PC-3 (cell line): Measurements from ENCODE around the gene CYBA. TPM values are rescaled to one million over a fixed set of nuclear protein-coding genes. Genes with fewer than 3 reads are reported as not detected.

Source experiments
- ATAC-seq: fragments of 200-7000 bp; cut with Tn5 transposase; 2 replicates; pipeline ENCODE4 v1.9.1; 2020; ENCODE audit warnings: mild to moderate bottlenecking, moderate library complexity
- BruUV-seq: library from RNA; stranded (reverse); fragments of 400-500 nt; replicated peaks from 2 replicates; lab custom pipeline; 2021; lab: Mats Ljungman, UMichigan
- CTCF ChIA-PET: fragments of 300-600 bp; sonication (Branson Sonifier 250); formaldehyde crosslinking; loops from one replicate; lab custom pipeline; 2022; ENCODE audit warnings: antibody characterized with exemption; lab: Charles Lee
- POLR2A ChIA-PET: fragments of 300-600 bp; sonication (Branson Sonifier 250); formaldehyde crosslinking; loops from one replicate; lab custom pipeline; 2022; ENCODE audit warnings: antibody characterized with exemption; ENCODE audit not compliant: unreplicated experiment; lab: Charles Lee
- DNase-seq: peaks from one replicate; pipeline ENCODE4 v3.0.0-alpha.2; 2015
- H2AFZ ChIP-seq: fragments of 300-600 bp; sonication (generic); 2 replicates; pipeline ENCODE4 v1.6.0; 2016; ENCODE audit warnings: antibody characterized with exemption, low read length
- H3F3A ChIP-seq: fragments of 300-600 bp; sonication (generic); one replicate; pipeline ENCODE4 v1.6.0; 2017; ENCODE audit warnings: antibody characterized with exemption, low read length, control low read depth, mild to moderate bottlenecking; ENCODE audit not compliant: unreplicated experiment
- H3K27ac ChIP-seq: fragments of 300-600 bp; sonication (generic); 2 replicates; pipeline ENCODE4 v1.5.1; 2016; ENCODE audit warnings: mild to moderate bottlenecking, low read length
- H3K27me3 ChIP-seq: fragments of 300-600 bp; sonication (generic); 2 replicates; pipeline ENCODE4 v1.6.1; 2016; ENCODE audit warnings: low read length, mixed read lengths
- H3K36me3 ChIP-seq: fragments of 300-600 bp; sonication (generic); 2 replicates; pipeline ENCODE4 v1.6.1; 2016; ENCODE audit warnings: low read depth, mixed run types, low read length, mixed read lengths
- H3K4me1 ChIP-seq: fragments of 300-600 bp; sonication (generic); 2 replicates; pipeline ENCODE4 v1.5.1; 2016; ENCODE audit warnings: low read length; ENCODE audit not compliant: insufficient read depth
- H3K4me2 ChIP-seq: fragments of 300-600 bp; sonication (generic); 2 replicates; pipeline ENCODE4 v1.6.0; 2016; ENCODE audit warnings: low read length
- H3K4me3 ChIP-seq: fragments of 300-600 bp; sonication (generic); 2 replicates; pipeline ENCODE4 v1.5.1; 2016; ENCODE audit warnings: mild to moderate bottlenecking, low read length, mixed read lengths
- H3K79me2 ChIP-seq: fragments of 300-600 bp; sonication (generic); 2 replicates; pipeline ENCODE4 v1.6.1; 2017; ENCODE audit warnings: low read length, mixed read lengths
- H3K9ac ChIP-seq: fragments of 300-600 bp; sonication (generic); 2 replicates; pipeline ENCODE4 v1.6.0; 2016; ENCODE audit warnings: mild to moderate bottlenecking, low read length
- H3K9me2 ChIP-seq: fragments of 300-600 bp; sonication (generic); replicated peaks from 2 replicates; pipeline ENCODE4 v1.6.1; 2016; ENCODE audit warnings: mixed run types, low read length, mixed read lengths
- H3K9me3 ChIP-seq: fragments of 300-600 bp; sonication (generic); 2 replicates; pipeline ENCODE4 v1.6.1; 2016; ENCODE audit warnings: low read length, mixed read lengths
- H4K20me1 ChIP-seq: fragments of 300-600 bp; sonication (generic); 2 replicates; pipeline ENCODE4 v1.6.1; 2016; ENCODE audit warnings: low read length, mixed read lengths
- CTCF ChIP-seq: fragments of 300-600 bp; sonication (generic); conservative IDR thresholded peaks from 2 replicates; pipeline ENCODE4 v1.5.1; 2017; ENCODE audit warnings: antibody characterized with exemption, low read depth, mild to moderate bottlenecking, low read length
- EZH2 ChIP-seq: fragments of 300-600 bp; sonication (generic); IDR thresholded peaks from one replicate; pipeline ENCODE4 v1.6.1; 2017; ENCODE audit warnings: antibody characterized with exemption, mild to moderate bottlenecking, low read length; ENCODE audit not compliant: unreplicated experiment
- EZH2phosphoT487 ChIP-seq: fragments of 300-600 bp; sonication (generic); IDR thresholded peaks from 2 replicates; pipeline ENCODE4 v1.6.1; 2018; ENCODE audit warnings: mild to moderate bottlenecking, antibody characterized with exemption, low read length, borderline replicate concordance
- intact Hi-C: fragments of 100-400 bp; cut with micrococcal nuclease; formaldehyde crosslinking; loops from 2 replicates; pipeline ENCODE4 v1.9.0; 2023
- total RNA-seq: library from RNA; depleted of rRNA; stranded (reverse); fragments of >200 nt; gene quantifications from 2 replicates; pipeline ENCODE4 v1.2.3, GENCODE V29; 2014

CYBA gene
- total RNA-seq, 1 experiment from 2014 or later: not detected

DNA sequence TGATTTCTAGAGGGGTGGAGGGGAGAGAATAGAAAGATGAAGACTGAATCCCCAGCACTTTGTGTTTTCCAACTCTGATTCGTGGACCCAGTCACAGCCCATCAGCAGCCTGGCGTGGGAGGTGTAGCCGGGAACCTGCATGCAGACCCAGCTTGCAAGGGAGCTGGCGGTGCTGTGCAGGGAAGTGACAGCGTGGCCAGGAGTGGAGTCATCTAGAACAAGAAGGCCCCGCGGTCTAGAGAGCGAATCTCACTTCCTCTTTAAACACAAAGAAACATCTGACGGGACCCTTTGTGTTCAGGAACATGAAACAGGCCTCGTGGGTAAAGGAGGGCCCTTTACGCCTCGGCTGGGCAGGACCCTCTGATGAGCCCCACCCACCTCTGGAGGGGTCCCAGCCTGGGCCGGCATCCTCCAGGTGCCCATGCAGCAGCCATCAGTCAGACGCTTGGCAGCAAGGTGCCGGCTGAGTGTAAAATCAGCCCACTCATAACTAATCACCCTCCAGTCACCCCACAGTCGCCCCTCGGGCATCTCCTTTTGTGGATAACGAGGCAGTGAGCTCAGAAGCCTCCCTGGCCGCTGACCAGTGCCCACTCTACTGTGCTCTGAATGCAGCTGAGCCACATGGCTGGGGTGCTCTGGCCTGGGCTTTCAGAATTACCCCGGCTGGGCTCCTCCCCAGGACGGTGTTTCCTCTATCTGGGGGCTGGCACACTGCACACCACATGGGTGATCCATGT is 31.0 kb upstream of the CYBA start:
- Histone ChIP-seq H3K4me1 (peaks cover 9% of the 10 kb centered on the region; the same call in 1 of the 2 replicates), H3K79me2 (no peaks in the 10 kb centered on the region), H4K20me1 (no peaks in the 10 kb centered on the region), H3K27me3 (no peaks in the 10 kb centered on the region), H3K9ac (no peak overlapping the region), H3K36me3 (no peaks in the 10 kb centered on the region), H3K27ac (no peak overlapping the region), H3K4me3 (no peak overlapping the region), H3F3A (no peaks in the 10 kb centered on the region), H3K9me3 (no peaks in the 10 kb centered on the region), H3K9me2 (no peaks in the 10 kb centered on the region), H3K4me2 (peak overlapping the region; percentile 59; the same call in 1 of the 2 replicates), H2AFZ (peak overlapping the region; percentile 53; the same call in 1 of the 2 replicates)
- CTCF ChIA-PET: interaction anchor here (0.6 kb wide), 1 partner anchor 83 kb away, joined by 3 read pairs; no protein-coding TSS in a partner anchor
- ATAC-seq (no peak), DNase-seq (no peak)
- TF ChIP-seq CTCF (no peak), EZH2 (no peak), EZH2phosphoT487 (no peak)
- intact Hi-C loops: no loop called here
- POLR2A ChIA-PET: no interaction called here
- no TSS peak for BruUV-seq

GRCh38 chr16:88681084-88681680 is 30.3 kb upstream of the CYBA start:
- no peaks in the 10 kb centered on the region for H3K9me3 ChIP-seq
- peak overlapping the region; percentile 53; the same call in 1 of the 2 replicates for H2AFZ ChIP-seq
- H3K4me2 ChIP-seq: peak overlapping the region; percentile 59; the same call in 1 of the 2 replicates
- no peaks in the 10 kb centered on the region for H3K9me2 ChIP-seq
- no peaks in the 10 kb centered on the region for H3K79me2 ChIP-seq
- H3K36me3 ChIP-seq: no peaks in the 10 kb centered on the region
- peak; percentile 68 for DNase-seq
- peak; percentile 64 for ATAC-seq
- intact Hi-C loops: no loop called here
- H3K27me3 ChIP-seq: no peaks in the 10 kb centered on the region
- no TSS peak for BruUV-seq
- H3K9ac ChIP-seq: no peak overlapping the region
- no peaks in the 10 kb centered on the region for H4K20me1 ChIP-seq
- H3K4me1 ChIP-seq: peaks cover 6% of the 10 kb centered on the region; the same call in 1 of the 2 replicates
- ChIA-PET CTCF (no interaction called here), POLR2A (no interaction called here)
- no peak overlapping the region for H3K27ac ChIP-seq
- H3K4me3 ChIP-seq: peak overlapping the region; percentile 36; the same call in 1 of the 2 replicates
- no peaks in the 10 kb centered on the region for H3F3A ChIP-seq
- TF ChIP-seq CTCF (peak; percentile 69), EZH2phosphoT487 (no peak)
